Renal cortex interstitium (tissue), 11 donors: ENCODE results near the gene RFX7. TPM values are rescaled to one million over a fixed set of nuclear protein-coding genes. Genes with fewer than 3 reads are reported as not detected.
A peak's percentile ranks its signal among the peaks of the same experiment; 100 is the strongest.

Experiments
- DNase-seq, 11 donors: peaks; one replicate each; pipeline ENCODE4 v3.0.0-alpha.2; 2013; ENCODE audit warnings: low read depth in 9 of 11, low spot score in 4 of 11; ENCODE audit errors: extremely low read depth in 1 of 11
- polyA plus RNA-seq, 3 donors: library from polyadenylated mRNA; unstranded; fragments of 120-200 nt; gene quantifications; one replicate each; pipeline ENCODE4 v1.2.1, GENCODE V29; 2013; ENCODE audit not compliant: insufficient read length in 3 of 3

Gene RFX7
- polyA plus RNA-seq, 3 donors: 22.5 to 24.8 (median 22.7) TPM

- DNase-seq: no peak
These were observed 169.0 kb downstream of the RFX7 start for GRCh38 chr15:56074481-56075265.

DNA sequence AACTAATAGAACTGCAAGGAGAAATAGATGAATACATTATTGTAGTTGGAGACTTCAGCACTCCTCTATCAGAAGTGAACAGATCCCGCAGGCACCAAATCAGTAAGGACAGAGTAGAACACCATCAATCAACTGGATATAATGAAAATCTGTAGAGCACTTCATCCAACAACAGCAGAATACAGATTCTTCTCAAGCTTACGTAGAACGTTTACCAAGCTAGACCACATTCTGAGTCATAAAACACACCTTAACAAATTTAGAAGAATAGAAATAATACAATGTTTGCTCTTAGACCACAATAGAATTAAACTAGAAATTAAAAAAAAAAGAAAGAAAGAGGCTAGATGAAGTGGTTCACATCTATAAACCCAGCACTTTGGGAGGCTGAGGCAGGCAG lies 179.5 kb downstream of the RFX7 start:
- DNase-seq: no peak

GRCh38 chr15:56059716-56060115 lies 184.0 kb downstream of the RFX7 start:
- DNase-seq: no peak

DNA sequence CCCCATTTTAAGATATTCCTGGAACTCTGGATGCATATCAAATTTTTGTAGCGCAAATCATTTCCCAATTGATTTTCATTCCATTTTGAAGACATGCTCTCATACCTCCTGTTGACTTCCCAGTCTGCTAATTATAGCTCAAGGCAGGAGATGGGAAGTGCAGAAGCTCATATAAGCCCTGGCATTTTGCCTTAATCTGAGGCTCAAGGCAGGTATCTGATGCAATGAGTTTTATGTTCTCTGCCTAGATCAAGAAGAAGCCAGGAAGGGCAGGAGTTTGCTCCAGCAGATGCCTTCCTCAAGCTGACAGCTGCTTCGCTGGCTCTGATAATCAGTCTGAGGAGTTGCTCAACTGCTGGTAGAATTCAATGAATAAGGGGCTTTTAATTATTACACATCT lies 184.7 kb downstream of the RFX7 start:
- no peak for DNase-seq

DNA sequence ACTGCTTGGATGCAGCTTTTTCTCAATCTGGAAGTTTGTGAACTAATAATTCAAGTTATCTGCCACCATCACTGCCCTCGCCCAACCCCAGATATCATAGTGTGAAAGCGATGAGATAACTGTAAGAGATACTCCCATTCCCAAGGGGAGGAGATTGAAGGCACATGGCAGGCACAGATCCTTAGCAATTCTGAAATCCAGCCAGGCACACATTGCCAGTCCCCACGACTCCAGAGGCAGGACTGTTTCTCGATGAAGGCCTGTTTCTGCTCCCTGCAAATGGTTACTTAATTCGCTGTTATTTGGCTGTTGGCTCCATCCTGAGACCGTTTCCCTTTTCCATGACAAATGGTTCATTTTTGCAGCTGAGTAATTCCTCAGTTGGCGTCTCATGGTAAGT lies 187.1 kb downstream of the RFX7 start:
- no peak for DNase-seq

- no peak for DNase-seq
These were observed 190.7 kb downstream of the RFX7 start for GRCh38 chr15:56053046-56053400.

DNA sequence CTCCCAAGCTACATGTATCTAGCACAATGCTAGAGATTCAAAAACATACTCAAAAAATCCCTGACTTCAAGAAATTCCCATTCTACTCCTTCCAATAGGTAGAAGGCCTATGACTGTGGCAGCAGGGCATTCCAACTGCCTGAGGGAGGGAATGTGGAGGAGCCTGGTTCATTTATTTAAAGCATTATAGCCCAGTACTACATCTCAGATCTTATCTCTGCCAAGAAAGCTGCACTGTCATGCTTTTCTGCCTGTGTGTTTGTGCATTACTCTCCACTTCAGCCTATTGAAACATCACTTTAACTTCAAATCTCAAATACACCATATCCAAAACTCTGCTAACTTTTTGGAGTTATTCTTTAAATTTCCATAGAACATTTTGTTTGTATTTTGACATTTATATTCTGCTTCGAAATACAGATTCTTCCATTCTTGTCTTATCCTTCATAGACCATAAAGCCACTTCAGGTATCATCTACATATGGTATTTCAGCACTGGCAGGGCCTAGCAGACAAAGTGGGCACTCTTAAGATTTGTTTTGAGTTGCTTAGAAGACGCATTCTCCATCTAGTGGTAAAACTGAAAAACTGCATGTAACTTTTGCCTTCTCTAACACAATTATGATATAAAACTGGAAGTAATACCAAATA lies 191.2 kb downstream of the RFX7 start:
- no peak for DNase-seq

DNA sequence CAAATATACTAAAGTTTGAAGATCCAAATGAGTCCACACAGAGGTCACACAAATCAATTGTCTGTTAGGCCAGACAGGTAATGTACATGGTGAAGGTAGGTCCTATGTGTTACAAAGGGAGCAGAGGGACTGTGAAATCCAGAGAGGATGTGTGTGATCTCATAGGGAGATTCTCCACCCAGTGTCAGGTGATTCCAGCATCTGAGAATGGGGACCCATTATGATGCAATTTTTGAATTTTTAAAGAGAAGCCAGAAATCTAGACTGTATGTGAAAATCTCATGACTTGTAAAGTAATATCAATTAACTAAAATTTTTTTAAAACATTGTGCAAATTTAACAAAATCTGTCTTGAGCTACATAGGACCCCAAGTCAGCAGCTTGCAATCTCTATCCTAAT lies 192.0 kb downstream of the RFX7 start:
- no peak for DNase-seq

DNA sequence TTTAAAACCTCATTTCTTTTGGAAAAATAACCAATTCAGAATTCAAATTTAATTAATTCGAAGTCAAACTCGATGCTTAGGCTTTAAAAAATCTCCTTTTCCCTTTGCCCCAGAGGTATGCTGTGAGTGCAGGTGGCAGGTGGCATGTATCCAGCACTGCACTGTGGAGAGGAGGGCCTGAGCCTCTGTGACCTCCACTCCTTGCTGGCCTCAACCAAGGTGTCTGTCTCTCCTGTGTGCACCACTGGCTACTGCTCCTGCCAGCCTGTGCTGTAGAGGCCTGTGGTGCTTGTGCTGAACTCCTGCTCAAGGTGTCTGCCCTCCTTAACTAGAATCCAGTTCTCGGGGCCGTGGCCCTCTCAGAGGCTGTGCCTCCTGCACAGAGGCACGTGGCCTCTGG lies 194.1 kb downstream of the RFX7 start:
- no peak for DNase-seq

DNA sequence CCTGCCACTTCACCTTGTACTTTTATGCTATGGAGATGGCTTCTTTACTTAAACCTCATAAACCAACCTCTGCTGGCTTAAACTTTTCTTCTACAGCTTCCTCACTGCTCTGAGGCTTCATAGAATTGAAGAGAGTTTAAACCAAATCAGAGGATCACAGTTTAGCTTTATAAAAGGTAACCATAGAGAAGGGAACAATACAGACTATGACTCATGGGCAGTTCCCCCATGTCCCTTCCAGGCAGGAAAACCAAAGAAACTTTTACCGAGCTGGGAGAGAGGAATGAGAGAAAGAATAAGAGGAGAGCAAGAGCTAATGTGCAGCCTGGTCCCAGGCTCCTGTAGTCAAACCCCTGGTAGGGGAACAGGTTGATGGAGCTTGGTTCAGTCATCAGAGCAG lies 196.3 kb downstream of the RFX7 start:
- no peak for DNase-seq

- no peak for DNase-seq
These were observed 198.5 kb downstream of the RFX7 start for GRCh38 chr15:56045068-56045748.

DNA sequence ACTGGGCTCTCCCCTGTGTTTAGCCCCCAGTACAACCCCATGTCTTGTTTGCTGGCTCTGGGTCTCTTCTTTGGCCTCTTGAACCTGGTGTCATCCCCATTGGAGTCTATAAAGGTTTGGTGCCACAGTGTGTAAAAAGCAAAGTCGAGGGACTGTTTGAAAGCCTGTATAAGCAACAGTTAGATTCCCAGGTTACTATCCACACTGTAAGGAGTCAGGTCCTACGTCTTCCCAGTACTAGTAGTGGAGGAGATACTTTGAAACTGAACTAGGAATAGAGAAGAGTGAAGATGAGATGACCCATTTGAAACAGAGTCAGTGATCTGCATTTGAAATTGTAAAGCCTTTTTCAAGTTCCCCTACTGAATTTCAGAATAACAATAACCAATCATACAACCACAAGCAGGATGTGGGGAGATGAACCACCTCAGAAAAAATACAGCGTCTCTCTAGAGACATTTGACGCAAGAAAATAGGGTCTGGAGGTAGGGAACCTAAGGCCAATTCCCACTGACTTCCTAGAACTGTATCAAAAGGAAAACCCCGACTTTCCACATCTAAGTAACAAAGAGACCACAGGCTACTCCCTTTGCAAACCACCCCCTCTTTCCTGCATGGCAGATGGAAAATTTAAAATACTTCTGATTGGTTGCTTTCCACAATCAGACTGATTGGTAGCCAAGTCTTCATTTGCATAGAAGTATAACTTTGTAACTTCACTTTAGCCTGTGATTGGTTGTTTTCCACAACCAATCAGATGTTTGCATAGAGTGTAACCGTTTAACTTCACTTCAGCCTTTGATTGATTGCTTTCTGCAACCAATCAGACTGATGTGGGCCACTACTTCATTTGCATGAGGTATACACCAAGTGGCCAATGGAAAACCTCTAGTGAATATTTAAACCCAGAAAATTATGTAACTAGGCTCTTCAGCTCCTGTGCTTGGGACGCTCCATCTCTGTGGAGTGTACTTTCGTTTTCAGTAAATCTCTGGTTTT lies 200.4 kb downstream of the RFX7 start:
- no peak for DNase-seq

GRCh38 chr15:56042498-56042897 lies 201.2 kb downstream of the RFX7 start:
- no peak for DNase-seq

GRCh38 chr15:56042031-56042430 lies 201.6 kb downstream of the RFX7 start:
- DNase-seq: no peak

- DNase-seq: peak in 4 of 11 donors; percentile 22 to 44 (median 34)
These were observed 203.3 kb downstream of the RFX7 start for GRCh38 chr15:56040081-56041035.

- no peak for DNase-seq
These were observed 205.0 kb downstream of the RFX7 start for GRCh38 chr15:56038707-56039106.

GRCh38 chr15:56038015-56038414 lies 205.7 kb downstream of the RFX7 start:
- DNase-seq: peak in 1 of 11 donors; percentile 12
